Breast epithelium (tissue), 3 donors: ENCODE data around the gene MUSTN1.

Experiments used
- POLR2A ChIP-seq: fragments of 450-650 bp; IDR thresholded peaks from one replicate; pipeline ENCODE4 v1.6.1; 2016; ENCODE audit warnings: antibody characterized with exemption, mild to moderate bottlenecking, moderate library complexity
- POLR2AphosphoS5 ChIP-seq, 3 donors: sonication (generic); formaldehyde crosslinking; IDR thresholded peaks; one replicate each; pipeline ENCODE4 v1.6.1; 2017; ENCODE audit warnings: antibody characterized with exemption in 3 of 3
- TF ChIP-seq, protein P1 (sequence below), 3 donors: fragments of 450-650 bp; IDR thresholded peaks; one replicate each; pipeline ENCODE4 v1.5.1; 2016 to 2017; ENCODE audit warnings: antibody characterized with exemption in 3 of 3, mild to moderate bottlenecking in 3 of 3, moderate library complexity in 3 of 3

DNA sequence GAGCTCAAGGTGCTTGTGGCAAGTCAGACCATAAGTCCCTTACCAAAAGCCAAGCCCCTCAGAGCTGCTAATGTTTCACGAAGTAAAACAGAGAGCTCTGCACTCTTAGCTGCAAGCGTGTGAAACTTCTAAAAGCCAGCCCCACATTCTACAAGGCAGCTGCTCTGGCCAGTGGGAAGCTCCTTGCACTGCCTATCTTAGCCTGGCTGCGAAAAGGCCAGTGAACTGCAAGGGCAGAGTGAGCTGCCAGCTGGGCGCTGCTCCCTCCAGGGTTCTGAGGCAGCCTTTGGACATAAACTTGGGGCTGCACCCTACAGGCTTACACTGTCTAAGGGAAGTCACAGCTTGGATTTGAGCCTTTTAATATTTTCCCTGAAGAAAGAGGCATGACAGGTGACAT lies 2.2 kb upstream of the MUSTN1 start:
- TF ChIP-seq, protein P1, sequence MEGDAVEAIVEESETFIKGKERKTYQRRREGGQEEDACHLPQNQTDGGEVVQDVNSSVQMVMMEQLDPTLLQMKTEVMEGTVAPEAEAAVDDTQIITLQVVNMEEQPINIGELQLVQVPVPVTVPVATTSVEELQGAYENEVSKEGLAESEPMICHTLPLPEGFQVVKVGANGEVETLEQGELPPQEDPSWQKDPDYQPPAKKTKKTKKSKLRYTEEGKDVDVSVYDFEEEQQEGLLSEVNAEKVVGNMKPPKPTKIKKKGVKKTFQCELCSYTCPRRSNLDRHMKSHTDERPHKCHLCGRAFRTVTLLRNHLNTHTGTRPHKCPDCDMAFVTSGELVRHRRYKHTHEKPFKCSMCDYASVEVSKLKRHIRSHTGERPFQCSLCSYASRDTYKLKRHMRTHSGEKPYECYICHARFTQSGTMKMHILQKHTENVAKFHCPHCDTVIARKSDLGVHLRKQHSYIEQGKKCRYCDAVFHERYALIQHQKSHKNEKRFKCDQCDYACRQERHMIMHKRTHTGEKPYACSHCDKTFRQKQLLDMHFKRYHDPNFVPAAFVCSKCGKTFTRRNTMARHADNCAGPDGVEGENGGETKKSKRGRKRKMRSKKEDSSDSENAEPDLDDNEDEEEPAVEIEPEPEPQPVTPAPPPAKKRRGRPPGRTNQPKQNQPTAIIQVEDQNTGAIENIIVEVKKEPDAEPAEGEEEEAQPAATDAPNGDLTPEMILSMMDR (IDR thresholded peaks at IDR 0.05) = no peak
- no peak for TF ChIP-seq POLR2A
- no peak for TF ChIP-seq POLR2AphosphoS5 (IDR thresholded peaks at IDR 0.05)
